Neural cell (in vitro differentiated cells): ENCODE data around the gene PUS7.

Source experiments
- EP300 ChIP-seq: fragments of 450-650 bp; conservative IDR thresholded peaks from 2 replicates; pipeline ENCODE4 v1.6.1; 2014; ENCODE audit warnings: antibody characterized with exemption, mild to moderate bottlenecking, moderate library complexity; ENCODE audit not compliant: poor library complexity, severe bottlenecking
- EZH2 ChIP-seq: fragments of 200-600, 300-800 bp; shearing (Covaris generic), sonication (generic); IDR thresholded peaks from 2 replicates; pipeline ENCODE4 v1.6.1; 2014; ENCODE audit warnings: antibody characterized with exemption, low read length, borderline replicate concordance, mild to moderate bottlenecking; ENCODE audit not compliant: insufficient read depth, poor library complexity, severe bottlenecking
- POLR2AphosphoS5 ChIP-seq: IDR thresholded peaks from 2 replicates; pipeline ENCODE4 v1.6.1; 2012
- RAD21 ChIP-seq: fragments of 450-650 bp; conservative IDR thresholded peaks from 2 replicates; pipeline ENCODE4 v1.6.1; 2014; ENCODE audit warnings: antibody characterized with exemption, mild to moderate bottlenecking, moderate library complexity
- SMC3 ChIP-seq: fragments of 450-650 bp; conservative IDR thresholded peaks from 2 replicates; pipeline ENCODE4 v1.6.1; 2014; ENCODE audit warnings: antibody characterized with exemption, mild to moderate bottlenecking, moderate library complexity; ENCODE audit not compliant: poor library complexity
- TF ChIP-seq, protein P1 (sequence below): fragments of 450-650 bp; IDR thresholded peaks from 2 replicates; pipeline ENCODE4 v1.5.1; 2014; ENCODE audit warnings: antibody characterized with exemption, mild to moderate bottlenecking, moderate library complexity; ENCODE audit not compliant: poor library complexity, severe bottlenecking

DNA sequence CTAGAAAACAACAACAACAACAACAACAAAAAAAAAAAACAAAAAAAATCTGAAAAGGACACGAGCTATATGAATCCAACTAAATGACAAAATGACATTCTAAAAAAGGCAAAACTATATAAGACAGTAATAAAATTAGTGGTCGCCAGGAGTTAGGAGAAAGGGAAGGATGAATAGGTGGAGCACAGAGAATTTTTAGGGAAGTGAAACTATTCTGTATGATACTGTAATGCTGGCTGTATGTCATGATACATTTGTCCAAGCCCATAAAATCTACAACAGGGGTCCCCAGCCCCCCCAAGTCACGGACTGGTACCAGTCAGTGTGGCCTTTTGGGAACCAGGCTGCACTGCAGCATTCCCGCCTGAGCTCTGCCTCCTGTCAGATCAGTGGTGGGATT, 2.8 kb upstream of the PUS7 start:
- TF ChIP-seq, protein P1, sequence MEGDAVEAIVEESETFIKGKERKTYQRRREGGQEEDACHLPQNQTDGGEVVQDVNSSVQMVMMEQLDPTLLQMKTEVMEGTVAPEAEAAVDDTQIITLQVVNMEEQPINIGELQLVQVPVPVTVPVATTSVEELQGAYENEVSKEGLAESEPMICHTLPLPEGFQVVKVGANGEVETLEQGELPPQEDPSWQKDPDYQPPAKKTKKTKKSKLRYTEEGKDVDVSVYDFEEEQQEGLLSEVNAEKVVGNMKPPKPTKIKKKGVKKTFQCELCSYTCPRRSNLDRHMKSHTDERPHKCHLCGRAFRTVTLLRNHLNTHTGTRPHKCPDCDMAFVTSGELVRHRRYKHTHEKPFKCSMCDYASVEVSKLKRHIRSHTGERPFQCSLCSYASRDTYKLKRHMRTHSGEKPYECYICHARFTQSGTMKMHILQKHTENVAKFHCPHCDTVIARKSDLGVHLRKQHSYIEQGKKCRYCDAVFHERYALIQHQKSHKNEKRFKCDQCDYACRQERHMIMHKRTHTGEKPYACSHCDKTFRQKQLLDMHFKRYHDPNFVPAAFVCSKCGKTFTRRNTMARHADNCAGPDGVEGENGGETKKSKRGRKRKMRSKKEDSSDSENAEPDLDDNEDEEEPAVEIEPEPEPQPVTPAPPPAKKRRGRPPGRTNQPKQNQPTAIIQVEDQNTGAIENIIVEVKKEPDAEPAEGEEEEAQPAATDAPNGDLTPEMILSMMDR = no peak
- TF ChIP-seq EP300 (no peak), SMC3 (no peak), POLR2AphosphoS5 (no peak), RAD21 (no peak), EZH2 (no peak)
